ENCODE data around the gene GFER. TPM values are rescaled to one million over a fixed set of nuclear protein-coding genes. Genes with fewer than 3 reads are reported as not detected.
"Not testable (repeated sequence)": the region's sequence is repeated elsewhere in the genome, so short reads cannot be mapped to it uniquely, and the experiment has no call there.

The GFER gene
- total RNA-seq, 4 donors from 2014 or later, result 9.7 to 14.4 (median 11.6) TPM

DNA sequence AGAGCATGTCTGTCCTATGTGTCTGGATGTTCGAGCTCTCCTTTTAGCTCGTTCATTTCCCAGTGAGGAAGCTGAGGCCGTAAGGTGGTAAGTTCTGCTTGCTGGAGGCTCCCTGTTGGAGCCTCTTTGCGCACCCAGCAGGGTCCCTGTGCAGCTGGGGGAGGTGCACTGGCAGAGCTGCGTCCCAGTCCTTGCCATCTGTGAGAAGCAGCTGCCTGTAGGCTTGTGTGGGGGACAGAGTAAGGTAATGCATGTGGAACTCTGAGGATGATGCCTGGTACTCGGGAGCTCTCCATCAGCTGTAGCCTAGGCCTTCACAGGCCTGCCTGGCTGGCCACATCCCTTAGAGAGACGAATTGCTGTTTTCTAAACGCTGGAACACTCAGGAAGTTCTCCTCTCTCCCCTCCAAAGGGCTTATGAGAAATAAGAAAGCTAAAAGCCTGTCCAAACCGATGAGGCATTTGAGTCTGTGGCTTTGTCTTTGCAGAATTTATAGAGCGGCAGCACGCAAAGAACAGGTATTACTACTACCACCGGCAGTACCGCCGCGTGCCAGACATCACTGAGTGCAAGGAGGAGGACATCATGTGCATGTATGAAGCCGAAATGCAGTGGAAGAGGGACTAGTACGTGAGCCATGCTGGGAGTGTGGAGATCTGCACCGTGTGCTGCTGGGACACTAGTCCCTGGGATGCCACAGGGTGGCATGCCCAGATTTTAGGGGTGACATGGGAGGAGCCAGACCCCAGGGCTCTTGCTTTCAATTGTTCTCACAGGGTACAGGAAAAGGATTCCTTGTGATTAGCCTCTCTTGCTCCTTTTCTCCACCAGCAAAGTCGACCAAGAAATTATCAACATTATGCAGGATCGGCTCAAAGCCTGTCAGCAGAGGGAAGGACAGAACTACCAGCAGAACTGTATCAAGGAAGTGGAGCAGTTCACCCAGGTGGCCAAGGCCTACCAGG, 23.0 kb upstream of the GFER start:
- H3K4me3 ChIP-seq (ENCODE audit: low read depth, poor library complexity, severe bottlenecking), result no peak overlapping the region
- no peak for TF ChIP-seq POLR2A (IDR thresholded peaks at IDR 0.05)
- TF ChIP-seq, protein P1, sequence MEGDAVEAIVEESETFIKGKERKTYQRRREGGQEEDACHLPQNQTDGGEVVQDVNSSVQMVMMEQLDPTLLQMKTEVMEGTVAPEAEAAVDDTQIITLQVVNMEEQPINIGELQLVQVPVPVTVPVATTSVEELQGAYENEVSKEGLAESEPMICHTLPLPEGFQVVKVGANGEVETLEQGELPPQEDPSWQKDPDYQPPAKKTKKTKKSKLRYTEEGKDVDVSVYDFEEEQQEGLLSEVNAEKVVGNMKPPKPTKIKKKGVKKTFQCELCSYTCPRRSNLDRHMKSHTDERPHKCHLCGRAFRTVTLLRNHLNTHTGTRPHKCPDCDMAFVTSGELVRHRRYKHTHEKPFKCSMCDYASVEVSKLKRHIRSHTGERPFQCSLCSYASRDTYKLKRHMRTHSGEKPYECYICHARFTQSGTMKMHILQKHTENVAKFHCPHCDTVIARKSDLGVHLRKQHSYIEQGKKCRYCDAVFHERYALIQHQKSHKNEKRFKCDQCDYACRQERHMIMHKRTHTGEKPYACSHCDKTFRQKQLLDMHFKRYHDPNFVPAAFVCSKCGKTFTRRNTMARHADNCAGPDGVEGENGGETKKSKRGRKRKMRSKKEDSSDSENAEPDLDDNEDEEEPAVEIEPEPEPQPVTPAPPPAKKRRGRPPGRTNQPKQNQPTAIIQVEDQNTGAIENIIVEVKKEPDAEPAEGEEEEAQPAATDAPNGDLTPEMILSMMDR (IDR thresholded peaks at IDR 0.05), result no peak
- intact Hi-C loops (cut with DNase I; ENCODE audit: low total_unique reads), result no loop called here
- DNase-seq (ENCODE audit: low spot score in 2 of 2), result no peak
- WGBS, 2 donors, result 40 to 48% methylated on average over 19 of the region's 20 CpGs

DNA sequence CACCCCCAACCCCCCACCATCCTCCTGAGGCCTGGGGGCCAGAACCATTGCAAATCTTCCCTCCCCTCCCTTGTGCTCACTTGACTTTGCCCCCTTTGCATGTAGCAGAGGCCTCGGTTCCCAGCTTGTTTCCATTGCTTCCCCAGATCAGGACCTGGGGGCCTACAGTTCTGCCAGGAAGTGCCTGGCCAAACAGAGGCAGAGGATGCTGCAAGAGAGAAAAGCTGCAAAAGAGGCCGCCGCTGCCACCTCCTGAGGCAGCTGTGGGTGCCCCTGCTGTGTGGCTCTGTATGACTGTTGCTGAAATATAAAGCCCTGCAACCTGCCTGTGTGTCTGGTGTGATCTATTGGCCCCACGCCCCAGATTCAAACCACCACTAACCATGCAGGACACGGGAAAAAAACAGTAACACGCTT, 22.3 kb upstream of the GFER start:
- no peak overlapping the region for H3K4me3 ChIP-seq (ENCODE audit: low read depth, poor library complexity, severe bottlenecking)
- intact Hi-C loops (cut with DNase I; ENCODE audit: low total_unique reads), result no loop called here
- 64 to 66% methylated on average over 6 of the region's 6 CpGs for WGBS, 2 donors
- no peak for DNase-seq (ENCODE audit: low spot score in 2 of 2)
- TF ChIP-seq, protein P1 (IDR thresholded peaks at IDR 0.05), result no peak
- TF ChIP-seq POLR2A (IDR thresholded peaks at IDR 0.05), result no peak

DNA sequence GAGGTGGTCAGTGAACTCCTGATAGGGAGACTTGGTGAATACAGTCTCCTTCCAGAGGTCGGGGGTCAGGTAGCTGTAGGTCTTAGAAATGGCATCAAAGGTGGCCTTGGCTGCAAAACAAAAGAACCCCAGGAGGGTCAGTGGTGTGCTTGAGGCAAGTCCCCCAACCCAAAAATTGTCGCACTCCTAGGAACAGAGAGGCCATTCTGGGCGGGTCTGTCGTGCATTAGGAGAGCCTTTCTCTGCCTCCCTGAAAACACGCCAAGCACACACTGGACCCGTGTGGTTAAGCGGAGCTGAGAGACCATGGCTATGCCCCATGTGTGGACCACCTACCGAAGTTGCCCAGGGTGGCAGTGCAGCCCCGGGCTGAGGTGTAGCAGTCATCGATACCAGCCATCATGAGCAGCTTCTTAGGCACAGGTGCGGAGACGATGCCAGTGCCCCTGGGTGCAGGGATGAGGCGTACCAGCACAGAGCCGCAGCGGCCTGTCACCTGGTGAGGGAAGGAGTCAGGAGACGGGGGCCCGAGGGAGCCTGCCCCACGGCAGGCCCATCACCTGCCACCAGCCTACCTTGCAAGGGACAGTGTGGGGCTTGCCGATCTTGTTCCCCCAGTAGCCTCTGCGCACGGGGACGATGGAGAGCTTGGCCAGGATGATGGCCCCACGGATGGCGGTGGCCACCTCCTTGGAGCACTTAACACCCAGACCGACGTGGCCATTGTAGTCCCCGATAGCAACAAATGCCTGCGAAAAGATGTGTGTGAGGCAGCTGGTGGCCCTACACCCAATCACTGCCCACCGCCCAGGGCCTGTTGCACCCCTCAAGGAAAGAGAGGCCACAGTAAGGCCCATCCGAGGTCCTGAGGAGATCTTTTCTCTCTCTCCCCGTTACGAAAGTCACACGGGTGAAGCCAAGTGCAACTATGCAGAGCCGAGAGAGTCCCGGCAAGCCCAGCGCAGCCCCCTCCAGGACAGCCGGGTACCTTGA, 21.5 kb upstream of the GFER start:
- DNase-seq (ENCODE audit: low spot score in 2 of 2); intact Hi-C loops (cut with DNase I; ENCODE audit: low total_unique reads); H3K4me3 ChIP-seq (ENCODE audit: low read depth, poor library complexity, severe bottlenecking): not testable (repeated sequence)
- WGBS, 2 donors, result 84 to 88% methylated on average over 28 to 37 of the region's 37 CpGs

DNA sequence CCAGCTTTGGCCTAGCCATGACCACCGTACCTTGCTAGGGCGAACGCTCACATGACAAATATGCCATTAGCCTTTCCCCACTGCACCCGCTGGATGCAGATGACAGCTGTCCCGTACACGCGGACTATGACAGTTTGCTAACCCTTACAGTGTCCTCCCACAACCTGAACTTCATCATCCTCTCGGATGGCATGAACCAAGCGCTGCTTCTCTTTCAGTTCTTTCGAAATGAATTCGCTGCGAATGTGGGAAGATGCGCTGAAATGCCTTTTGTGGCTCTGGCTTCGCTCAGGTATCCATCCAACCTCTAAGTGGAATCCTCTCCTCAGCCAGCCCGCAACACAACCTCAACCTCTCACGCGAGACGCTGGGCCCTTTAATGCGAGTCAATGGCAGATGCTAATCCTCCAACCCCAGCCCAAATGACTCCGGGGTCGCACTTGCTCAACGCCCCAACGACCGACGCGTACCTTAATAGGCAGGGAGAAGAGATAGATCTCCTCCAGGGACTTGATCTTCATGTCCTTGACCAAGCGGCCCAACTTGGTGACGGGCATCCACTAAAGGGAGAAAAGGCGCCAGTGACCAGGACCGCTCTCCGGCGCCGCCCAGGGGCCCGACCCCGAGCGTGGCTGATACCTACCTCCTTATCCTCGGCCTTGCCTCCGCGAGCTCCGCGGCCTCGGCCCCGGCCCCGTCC, 20.0 kb upstream of the GFER start:
- peak in 1 of 2 donors; percentile 89 for DNase-seq (ENCODE audit: low spot score in 2 of 2)
- intact Hi-C loops (cut with DNase I; ENCODE audit: low total_unique reads), result no loop called here
- WGBS, 2 donors, result 17 to 24% methylated on average over 33 to 37 of the region's 44 CpGs

DNA sequence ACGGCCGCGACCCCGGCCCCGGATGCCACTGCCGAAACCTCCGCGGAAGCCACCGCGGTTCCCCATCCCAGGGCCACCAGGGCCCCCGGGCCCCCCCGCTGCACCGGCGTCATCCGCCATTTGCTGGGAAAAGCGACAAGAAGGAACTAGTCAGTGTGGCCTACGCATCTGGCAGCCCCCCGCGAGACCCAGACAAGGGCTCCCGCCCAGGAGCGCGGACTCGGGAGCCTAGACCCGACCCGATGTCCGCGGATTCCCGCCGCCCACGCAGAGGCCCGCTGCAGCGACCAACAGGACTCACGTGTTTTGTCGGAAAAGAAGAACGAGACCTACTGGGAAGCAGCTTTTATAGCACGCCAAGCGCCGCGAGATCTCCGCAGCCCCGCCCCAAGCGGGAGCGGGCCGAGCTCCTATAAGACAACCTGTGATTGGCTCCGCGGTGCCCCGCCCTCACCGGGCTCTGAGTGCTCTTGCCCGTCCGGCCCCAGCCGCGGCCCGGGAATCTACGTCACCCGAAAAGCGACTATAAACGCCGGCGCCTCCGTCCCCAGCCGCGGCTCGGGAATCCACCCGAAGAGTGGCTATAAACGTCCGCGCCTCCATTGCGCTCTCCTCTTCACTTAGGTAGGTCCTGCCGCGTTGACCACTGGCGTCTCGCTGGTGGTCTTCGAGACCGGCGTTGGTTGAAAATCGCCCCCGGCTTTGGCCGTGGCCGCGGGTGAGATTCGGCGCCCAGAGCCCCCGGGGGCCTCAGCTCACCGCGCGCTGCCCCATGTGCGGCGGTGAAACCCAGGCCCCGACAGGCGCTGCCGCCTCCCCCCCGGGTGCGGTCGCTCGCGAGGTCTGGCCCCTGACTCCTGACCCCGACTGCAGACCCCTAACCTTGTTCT, 19.2 kb upstream of the GFER start, which contains the start of gene RPS2:
Gene RPS2 (minus strand): TSS at position 321 of the 890 bp plus-strand sequence. CDS start 201 bp downstream, at position 120.
- WGBS, 2 donors, result 1 to 2% methylated on average over 40 to 61 of the region's 97 CpGs

More for the DNA sequence above, 20.0 kb upstream of the GFER start:
- peak overlapping the region; percentile 90 for H3K4me3 ChIP-seq (ENCODE audit: low read depth, poor library complexity, severe bottlenecking)
- TF ChIP-seq POLR2A (IDR thresholded peaks at IDR 0.05), result no peak
- TF ChIP-seq, protein P1 (IDR thresholded peaks at IDR 0.05), result no peak

More for the DNA sequence above, 19.2 kb upstream of the GFER start, which contains the start of gene RPS2:
- TF ChIP-seq, protein P1 (IDR thresholded peaks at IDR 0.05), result no peak
- peak in 1 of 2 donors; percentile 98 for TF ChIP-seq POLR2A (IDR thresholded peaks at IDR 0.05)
- peak within 1 kb of the TSS; percentile 90 for H3K4me3 ChIP-seq (ENCODE audit: low read depth, poor library complexity, severe bottlenecking)
- intact Hi-C loops (cut with DNase I; ENCODE audit: low total_unique reads), result no loop called here
- peak; percentile 99 to 100 for DNase-seq (ENCODE audit: low spot score in 2 of 2)
